H1 (cell line): ENCODE measurements around the gene TAF4. TPM values are rescaled to one million over a fixed set of nuclear protein-coding genes. Genes with fewer than 3 reads are reported as not detected.
A peak's percentile ranks its signal among the peaks of the same experiment; 100 is the strongest.

Experiments
- CTCF ChIA-PET: fragments of 300-600 bp; sonication (Branson Sonifier 250); formaldehyde crosslinking; loops from one replicate; lab custom pipeline; 2021; ENCODE audit not compliant: partially characterized antibody; lab: Charles Lee
- POLR2A ChIA-PET: fragments of 300-600 bp; sonication (Branson Sonifier 250); formaldehyde crosslinking; loops from one replicate; lab custom pipeline; 2021; ENCODE audit warnings: inconsistent platforms; ENCODE audit not compliant: partially characterized antibody; lab: Charles Lee
- DNase-seq, 2 experiments: peaks; one replicate each; pipeline versions ENCODE4 v3.0.0 to v3.0.0-alpha.2; 2010 to 2022; ENCODE audit warnings: low spot score in 2 of 2, low read depth in 1 of 2, mixed read lengths in 1 of 2
- FAIRE-seq: peaks from 2 replicates; lab custom pipeline; 2011; peaks lifted over from hg19 to GRCh38; lab: Jason Lieb, UNC
- H2AFZ ChIP-seq: 2 replicates; pipeline ENCODE4 v1.8.1; 2012; ENCODE audit warnings: low read length, inconsistent platforms
- H2AK5ac ChIP-seq: 2 replicates; pipeline ENCODE4 v1.6.1; 2013; ENCODE audit warnings: low read depth, low read length
- H2BK120ac ChIP-seq: replicated peaks from 2 replicates; pipeline ENCODE3; 2013; ENCODE audit warnings: low read depth, low read length, inconsistent platforms
- H2BK12ac ChIP-seq: 2 replicates; pipeline ENCODE4 v1.6.1; 2013; ENCODE audit warnings: low read depth, low read length
- H2BK15ac ChIP-seq: 2 replicates; pipeline ENCODE4 v1.6.1; 2013; ENCODE audit warnings: low read length
- H2BK20ac ChIP-seq: 2 replicates; pipeline ENCODE4 v1.6.1; 2013; ENCODE audit warnings: low read length
- H2BK5ac ChIP-seq: 2 replicates; pipeline ENCODE4 v1.6.1; 2013; ENCODE audit warnings: low read depth, low read length
- H3K14ac ChIP-seq: 2 replicates; pipeline ENCODE4 v1.6.1; 2013; ENCODE audit warnings: inconsistent platforms; ENCODE audit not compliant: insufficient read length
- H3K18ac ChIP-seq: 2 replicates; pipeline ENCODE4 v1.6.1; 2013; ENCODE audit warnings: low read length; ENCODE audit errors: extremely low read depth
- H3K23ac ChIP-seq: 2 replicates; pipeline ENCODE4 v1.6.1; 2013; ENCODE audit warnings: inconsistent platforms; ENCODE audit not compliant: insufficient read length
- H3K23me2 ChIP-seq: 2 replicates; pipeline ENCODE4 v1.6.1; 2013; ENCODE audit warnings: low read depth, low read length
- H3K27ac ChIP-seq: 2 replicates; pipeline ENCODE4 v1.6.1; 2011; ENCODE audit warnings: low read depth, low read length, inconsistent platforms
- H3K27me3 ChIP-seq, 4 experiments: replicated peaks in 1 of 4; 1 replicate in 1 of 4; 2 replicates in 3 of 4; pipeline versions ENCODE4 v1.6.1 to v1.8.1; 2011 to 2013; ENCODE audit warnings: low read length in 3 of 4, mild to moderate bottlenecking in 3 of 4, inconsistent platforms in 2 of 4, mixed read lengths in 2 of 4, moderate library complexity in 1 of 4; ENCODE audit not compliant: control insufficient read depth in 3 of 4, insufficient read depth in 3 of 4; ENCODE audit errors: extremely low read depth in 1 of 4
- H3K36me3 ChIP-seq, 4 experiments: 2 replicates each; pipeline versions ENCODE4 v1.6.1 to v1.8.1; 2011 to 2013; ENCODE audit warnings: mild to moderate bottlenecking in 4 of 4, low read length in 3 of 4, moderate library complexity in 2 of 4, control low read depth in 1 of 4, inconsistent platforms in 1 of 4; ENCODE audit not compliant: insufficient read depth in 4 of 4, control insufficient read depth in 2 of 4
- H3K4ac ChIP-seq: replicated peaks from 2 replicates; pipeline ENCODE3; 2013; ENCODE audit warnings: low read length, low read depth, mixed read lengths, inconsistent platforms; ENCODE audit not compliant: insufficient read length
- H3K4me1 ChIP-seq, 4 experiments: replicated peaks in 1 of 4; 1 replicate in 1 of 4; 2 replicates in 3 of 4; pipeline versions ENCODE4 v1.6.1 to v1.8.1; 2011 to 2013; ENCODE audit warnings: low read length in 3 of 4, inconsistent platforms in 2 of 4, mixed read lengths in 1 of 4; ENCODE audit not compliant: insufficient read depth in 4 of 4, control insufficient read depth in 3 of 4
- H3K4me2 ChIP-seq, 2 experiments: 2 replicates each; pipeline versions ENCODE4 v1.6.1 to v1.8.1; 2011 to 2013; ENCODE audit warnings: low read depth in 2 of 2, low read length in 2 of 2, control low read depth in 1 of 2, inconsistent platforms in 1 of 2, mild to moderate bottlenecking in 1 of 2; ENCODE audit not compliant: insufficient read depth in 1 of 2
- H3K4me3 ChIP-seq, 4 experiments: fragments of 200-600, 300-600 bp in 1 of 4; sonication (generic), shearing (Covaris generic), sonication (Bioruptor Twin) in 1 of 4; 2 replicates each; pipeline versions ENCODE4 v1.5.1 to v1.8.1; 2011 to 2016; ENCODE audit warnings: low read length in 4 of 4, low read depth in 3 of 4, control low read depth in 2 of 4, inconsistent platforms in 2 of 4, mild to moderate bottlenecking in 2 of 4, mixed read lengths in 1 of 4, moderate library complexity in 1 of 4; ENCODE audit not compliant: insufficient read depth in 2 of 4; ENCODE audit errors: extremely low read depth in 1 of 4
- H3K56ac ChIP-seq: replicated peaks from 2 replicates; pipeline ENCODE3; 2013; ENCODE audit warnings: low read depth, mild to moderate bottlenecking, mixed read lengths, low read length, inconsistent platforms; ENCODE audit not compliant: insufficient read length
- H3K79me1 ChIP-seq: 2 replicates; pipeline ENCODE4 v1.6.1; 2013; ENCODE audit warnings: low read depth, low read length, control low read depth
- H3K79me2 ChIP-seq, 2 experiments: 2 replicates each; pipeline versions ENCODE4 v1.6.1 to v1.8.1; 2012 to 2013; ENCODE audit warnings: low read length in 2 of 2, mild to moderate bottlenecking in 2 of 2, inconsistent platforms in 1 of 2; ENCODE audit not compliant: insufficient read depth in 2 of 2, control insufficient read depth in 1 of 2
- H3K9ac ChIP-seq, 4 experiments: replicated peaks in 1 of 4; 1 replicate in 1 of 4; 2 replicates in 3 of 4; pipeline versions ENCODE4 v1.6.1 to v1.8.1; 2011 to 2013; ENCODE audit warnings: low read depth in 3 of 4, low read length in 3 of 4, control low read depth in 2 of 4, mild to moderate bottlenecking in 2 of 4, moderate library complexity in 2 of 4, inconsistent platforms in 1 of 4; ENCODE audit errors: extremely low read depth in 1 of 4
- H3K9me3 ChIP-seq, 2 experiments: 2 replicates each; pipeline versions ENCODE4 v1.6.1 to v1.8.1; 2012 to 2013; ENCODE audit warnings: mild to moderate bottlenecking in 2 of 2, moderate library complexity in 2 of 2, control low read depth in 1 of 2, inconsistent platforms in 1 of 2, low read depth in 1 of 2, low read length in 1 of 2, mixed read lengths in 1 of 2; ENCODE audit not compliant: insufficient read depth in 2 of 2
- H4K20me1 ChIP-seq, 2 experiments: replicated peaks in 1 of 2; 2 replicates each; pipeline versions ENCODE3 to v1.8.1; 2011 to 2013; ENCODE audit warnings: inconsistent platforms in 2 of 2, low read length in 2 of 2, mild to moderate bottlenecking in 1 of 2; ENCODE audit not compliant: insufficient read depth in 2 of 2, control insufficient read depth in 1 of 2
- H4K5ac ChIP-seq: 2 replicates; pipeline ENCODE4 v1.6.1; 2013; ENCODE audit warnings: low read length, low read depth, mixed read lengths, inconsistent platforms; ENCODE audit not compliant: insufficient read length
- H4K8ac ChIP-seq: 2 replicates; pipeline ENCODE4 v1.8.0; 2013; ENCODE audit warnings: mild to moderate bottlenecking, moderate library complexity, low read length, inconsistent platforms; ENCODE audit not compliant: insufficient read depth; ENCODE audit errors: extremely low read depth
- H4K91ac ChIP-seq: replicated peaks from 2 replicates; pipeline ENCODE3; 2013; ENCODE audit warnings: low read length, mixed read lengths, inconsistent platforms; ENCODE audit not compliant: insufficient read length
- NANOG ChIP-seq: IDR thresholded peaks from 2 replicates; pipeline ENCODE4 v1.6.1; 2011; ENCODE audit warnings: low read length, low read depth, mild to moderate bottlenecking, inconsistent platforms; ENCODE audit not compliant: insufficient read depth, poor library complexity, severe bottlenecking
- POLR2A ChIP-seq, 2 experiments: IDR thresholded peaks; 1 replicate in 1 of 2; 2 replicates in 1 of 2; pipeline ENCODE4 v1.6.1; 2011; ENCODE audit warnings: low read depth in 2 of 2, low read length in 2 of 2, mild to moderate bottlenecking in 2 of 2; ENCODE audit errors: control extremely low read depth in 1 of 2
- WGBS, 2 experiments: shearing (Covaris generic) in 1 of 2; methylation state at CpG; one replicate each; pipeline versions ENCODE4 v1.1.6 to v1.1.7; 2013 to 2015; ENCODE audit warnings: low lambda C conversion rate in 2 of 2, mixed read lengths in 2 of 2, inconsistent platforms in 1 of 2, low coverage in 1 of 2, missing lambda C conversion rate in 1 of 2; ENCODE audit not compliant: insufficient replicate concordance in 2 of 2, insufficient coverage in 1 of 2, insufficient read length in 1 of 2; ENCODE audit errors: extremely low coverage in 1 of 2, missing lambda C conversion rate in 1 of 2; 5-methylcytosine and 5-hydroxymethylcytosine counted together
- polyA plus RNA-seq, 7 experiments: library from polyadenylated mRNA; depleted of rRNA in 3 of 7; stranded (reverse) in 5 of 7; unstranded in 2 of 7; fragments of >200 nt in 5 of 7; fragments of 200-250 nt in 2 of 7; gene quantifications; 1 replicate in 5 of 7; 2 replicates in 1 of 7; 4 replicates in 1 of 7; pipeline versions ENCODE4 v1.2.1 to v1.2.3, GENCODE V29; 2011 to 2013; ENCODE audit warnings: missing spikeins in 2 of 7, mixed read lengths in 2 of 7
- total RNA-seq: library from RNA; stranded (reverse); fragmentation: NEBNext Ultra II Directional; extraction: Animal tissue kit (Norgen Biotek cat#: 25700); gene quantifications from 2 replicates; pipeline ENCODE4 v1.2.1, GENCODE V29; 2021

TAF4 gene
- total and polyA plus RNA-seq, 2 of the 8 experiments (the other 6 are each of a cell fraction or from before 2014, with no cell fraction given): 16.0 to 30.1 TPM

- H3K14ac ChIP-seq: no peak overlapping the region
- no peak overlapping the region for H3K23ac ChIP-seq
- H2BK5ac ChIP-seq: peak overlapping the region; percentile 60; the same call in 1 of the 2 replicates
- H3K79me1 ChIP-seq: no peaks in the 10 kb centered on the region; the same call in none of the 2 replicates
- ChIA-PET POLR2A (interaction anchor here (1.1 to 4.5 kb wide), 16 partner anchors 19 to 150 kb away, joined by 3 to 125 read pairs (median 12); partner anchors contain the start of genes LSM14B, PSMA7 and SS18L1), CTCF (interaction anchor here (0.6 to 2.1 kb wide), 5 partner anchors 41 to 1161 kb away, joined by 3 to 9 read pairs (median 3); no protein-coding TSS in a partner anchor)
- peak overlapping the region in 3 of 4 experiments; percentile 51 to 74 (median 71); a peak in 4 of 8 replicates for H3K4me3 ChIP-seq
- no peak overlapping the region for H3K9ac ChIP-seq
- no peak overlapping the region for H4K5ac ChIP-seq
- no peak overlapping the region for H2AK5ac ChIP-seq
- H2BK12ac ChIP-seq: peak overlapping the region; percentile 17; the same call in 1 of the 2 replicates
- peaks cover 15 to 16% of the 10 kb centered on the region in 2 experiments for H4K20me1 ChIP-seq
- H2AFZ ChIP-seq: no peak overlapping the region
- no peak overlapping the region for H3K56ac ChIP-seq
- H4K91ac ChIP-seq: no peak overlapping the region
- H3K23me2 ChIP-seq: peaks cover 7% of the 10 kb centered on the region; the same call in 1 of the 2 replicates
- H4K8ac ChIP-seq: no peak overlapping the region
- FAIRE-seq (no peak), DNase-seq (no peak)
- H2BK15ac ChIP-seq: peak overlapping the region; percentile 75; the same call in 1 of the 2 replicates
- H3K79me2 ChIP-seq: peaks cover 6 to 17% of the 10 kb centered on the region in 2 experiments; a peak in 3 of 4 replicates
- WGBS, 2 experiments: 82% methylated on average over 14 of the region's 18 CpGs; no CpG with 5 or more reads in 1 of the 2 experiments
- H2BK20ac ChIP-seq: no peak overlapping the region
- H3K4me2 ChIP-seq: peak overlapping the region; percentile 74 to 98; a peak in 3 of 4 replicates
- no peaks in the 10 kb centered on the region for H3K27me3 ChIP-seq
- H3K27ac ChIP-seq: no peak overlapping the region
- H3K36me3 ChIP-seq: peaks cover 0 to 2% (median under 1%) of the 10 kb centered on the region in 4 experiments; a peak in 1 of 8 replicates
- no peak overlapping the region for H3K4ac ChIP-seq
- H3K18ac ChIP-seq: no peak overlapping the region; the same call in 1 of the 2 replicates
- H3K4me1 ChIP-seq: peaks cover 5 to 18% (median 14%) of the 10 kb centered on the region in 4 experiments
- H3K9me3 ChIP-seq: peaks cover 2 to 3% of the 10 kb centered on the region in 2 experiments; a peak in 2 of 4 replicates
- no peak overlapping the region for H2BK120ac ChIP-seq
- TF ChIP-seq NANOG (no peak), POLR2A (IDR thresholded peaks at IDR 0.05; ENCODE audit: control extremely low read depth in 1 of 2, low read depth in 2 of 2, low read length in 2 of 2) (no peak)
Measured at GRCh38 chr20:62067547-62068260, 2.0 kb upstream of the TAF4 start.
